ENCODE measurements around the gene KRT17. TPM values are rescaled to one million over a fixed set of nuclear protein-coding genes. Genes with fewer than 3 reads are reported as not detected.
A peak's percentile ranks its signal among the peaks of the same experiment; 100 is the strongest.
"Not testable (repeated sequence)": the region's sequence is repeated elsewhere in the genome, so short reads cannot be mapped to it uniquely, and the experiment has no call there.

KRT17 gene
- total and polyA plus RNA-seq, 2 experiments from 2014 or later: 59.5 to 118 TPM

- Histone ChIP-seq H3K4me1 (ENCODE audit: insufficient read depth) (peaks cover 34% of the 10 kb centered on the region), H3K27ac (peak overlapping the region; percentile 86), H3K27me3 (no peaks in the 10 kb centered on the region), H3K36me3 (replicated peaks; ENCODE audit: insufficient read depth, low read depth) (no peaks in the 10 kb centered on the region), H3K4me2 (peak overlapping the region; percentile 86), H2AFZ (peak overlapping the region; percentile 77), H3K4me3 (peak overlapping the region; percentile 6), H4K20me1 (ENCODE audit: insufficient read depth, poor library complexity, severe bottlenecking) (no peaks in the 10 kb centered on the region), H3K9me3 (ENCODE audit: low read depth) (no peaks in the 10 kb centered on the region), H3K79me2 (no peaks in the 10 kb centered on the region), H3K9me2 (replicated peaks; ENCODE audit: insufficient read depth) (no peaks in the 10 kb centered on the region)
- peak; percentile 92 for DNase-seq (ENCODE audit: low spot score)
- 2% methylated on average over 21 of the region's 22 CpGs for WGBS (ENCODE audit: low lambda C conversion rate, missing lambda C conversion rate)
- no peak for TF ChIP-seq EZH2 (IDR thresholded peaks at IDR 0.05; ENCODE audit: borderline replicate concordance)
- TF ChIP-seq CTCF (IDR thresholded peaks at IDR 0.05; ENCODE audit: poor library complexity): peak; percentile 99
Observed at GRCh38 chr17:41647940-41648410, 23.6 kb upstream of the KRT17 start.

DNA sequence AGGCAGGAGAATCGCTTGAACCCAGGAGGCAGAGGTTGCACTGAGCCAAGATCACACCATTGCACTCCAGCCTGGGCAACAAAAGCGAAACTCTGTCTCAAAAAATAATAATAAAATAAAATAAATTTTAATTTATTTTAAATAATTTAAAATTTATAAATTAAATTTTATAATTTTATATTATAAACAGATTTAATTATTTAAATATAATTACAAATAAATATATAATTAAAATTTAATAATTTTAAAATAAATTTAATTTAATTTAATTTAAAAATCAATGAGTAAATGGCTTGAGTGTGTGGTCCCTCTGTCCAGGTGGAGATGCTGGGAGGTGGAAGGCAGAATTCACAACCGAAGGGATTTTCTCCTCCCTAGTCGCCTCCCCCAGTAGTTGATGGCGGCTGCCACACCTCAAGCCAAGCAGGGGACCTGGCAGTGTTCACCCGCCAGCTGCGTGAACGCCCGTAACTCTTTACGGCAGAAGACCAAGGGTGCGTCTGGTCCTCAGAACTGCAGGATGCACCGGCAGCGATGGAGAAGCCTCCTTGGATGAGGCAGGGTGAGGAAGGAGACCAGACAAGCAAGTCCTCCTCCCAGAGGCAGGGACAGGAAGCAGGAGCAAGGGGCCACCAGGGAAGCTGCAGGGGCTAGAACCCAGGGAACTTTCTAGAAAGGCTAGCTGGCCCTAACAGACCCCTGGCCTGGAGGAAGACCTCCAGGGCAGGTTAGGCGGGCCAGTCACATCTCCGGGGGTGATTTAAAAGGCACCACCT, 22.9 kb upstream of the KRT17 start:
- 90% methylated on average over 15 of the region's 15 CpGs for WGBS (ENCODE audit: low lambda C conversion rate, missing lambda C conversion rate)
- Histone ChIP-seq H3K4me3 (no peak overlapping the region), H3K4me1 (ENCODE audit: insufficient read depth) (peaks cover 30% of the 10 kb centered on the region), H3K27ac (no peak overlapping the region), H4K20me1 (ENCODE audit: insufficient read depth, poor library complexity, severe bottlenecking) (no peaks in the 10 kb centered on the region), H3K9me2 (replicated peaks; ENCODE audit: insufficient read depth) (no peaks in the 10 kb centered on the region), H3K9me3 (ENCODE audit: low read depth) (no peaks in the 10 kb centered on the region), H3K36me3 (replicated peaks; ENCODE audit: insufficient read depth, low read depth) (no peaks in the 10 kb centered on the region), H2AFZ (no peak overlapping the region), H3K79me2 (no peaks in the 10 kb centered on the region), H3K27me3 (no peaks in the 10 kb centered on the region), H3K4me2 (peak overlapping the region; percentile 86)
- no peak for DNase-seq (ENCODE audit: low spot score)
- TF ChIP-seq EZH2 (IDR thresholded peaks at IDR 0.05; ENCODE audit: borderline replicate concordance) (no peak), EZH2phosphoT487 (IDR thresholded peaks at IDR 0.05; ENCODE audit: low read depth, severe bottlenecking, unreplicated experiment) (no peak), CTCF (IDR thresholded peaks at IDR 0.05; ENCODE audit: poor library complexity) (no peak)

DNA sequence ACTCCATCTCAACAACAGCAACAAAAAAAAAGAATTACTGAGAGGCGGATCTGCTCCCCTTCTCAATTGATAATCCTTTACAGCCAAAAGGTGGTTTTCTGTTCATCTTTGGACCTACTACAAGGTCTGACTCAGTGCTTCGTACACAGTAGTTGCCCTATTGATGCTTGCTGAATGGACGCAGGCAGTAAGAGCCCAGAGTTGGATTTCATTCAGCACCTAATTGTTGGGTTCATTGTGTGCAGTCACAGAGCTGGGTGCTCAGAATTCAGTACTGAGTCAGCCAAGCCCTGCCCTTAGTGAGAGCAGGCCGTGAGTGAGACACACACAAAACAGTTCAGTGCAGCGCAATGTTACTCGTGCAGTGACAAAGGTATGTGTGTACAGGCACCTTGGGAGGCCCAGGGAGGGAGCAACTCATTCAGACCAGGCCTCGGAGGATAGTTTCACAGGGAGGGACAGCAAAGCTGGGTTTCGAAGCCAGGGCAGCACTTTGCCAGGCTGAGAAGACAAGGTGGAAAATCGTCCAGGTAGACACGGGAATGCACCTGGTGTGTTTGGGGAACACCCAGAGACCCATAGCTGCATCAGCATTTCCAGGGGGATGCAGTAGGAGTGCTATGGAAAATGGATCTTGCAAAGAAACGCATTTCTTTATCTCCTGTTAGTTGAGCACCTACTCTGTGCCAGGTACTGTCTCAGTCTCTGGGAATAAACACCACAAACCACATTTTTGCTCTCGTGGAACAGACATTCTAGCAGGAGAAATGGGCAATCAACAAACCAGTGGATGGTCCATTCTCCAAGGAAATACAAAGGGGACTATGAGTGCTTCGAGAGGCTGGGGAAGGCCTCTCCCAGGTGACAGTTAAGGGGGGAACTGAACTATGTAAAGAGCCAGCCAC, 18.1 kb upstream of the KRT17 start:
- H3K9me3 ChIP-seq (ENCODE audit: low read depth): no peaks in the 10 kb centered on the region
- WGBS (ENCODE audit: low lambda C conversion rate, missing lambda C conversion rate): 83% methylated on average over 13 of the region's 13 CpGs
- H3K4me1 ChIP-seq (ENCODE audit: insufficient read depth): peaks cover 3% of the 10 kb centered on the region
- H3K4me2 ChIP-seq: no peak overlapping the region
- H4K20me1 ChIP-seq (ENCODE audit: insufficient read depth, poor library complexity, severe bottlenecking): no peaks in the 10 kb centered on the region
- H3K79me2 ChIP-seq: no peaks in the 10 kb centered on the region
- TF ChIP-seq EZH2phosphoT487 (IDR thresholded peaks at IDR 0.05; ENCODE audit: low read depth, severe bottlenecking, unreplicated experiment) (no peak), EZH2 (IDR thresholded peaks at IDR 0.05; ENCODE audit: borderline replicate concordance) (no peak), CTCF (IDR thresholded peaks at IDR 0.05; ENCODE audit: poor library complexity) (no peak)
- H3K27ac ChIP-seq: peak overlapping the region; percentile 36
- no peaks in the 10 kb centered on the region for H3K9me2 ChIP-seq (replicated peaks; ENCODE audit: insufficient read depth)
- H3K36me3 ChIP-seq (replicated peaks; ENCODE audit: insufficient read depth, low read depth): no peaks in the 10 kb centered on the region
- H3K4me3 ChIP-seq: no peak overlapping the region
- H3K27me3 ChIP-seq: no peaks in the 10 kb centered on the region
- DNase-seq (ENCODE audit: low spot score): peak; percentile 51
- H2AFZ ChIP-seq: no peak overlapping the region

DNA sequence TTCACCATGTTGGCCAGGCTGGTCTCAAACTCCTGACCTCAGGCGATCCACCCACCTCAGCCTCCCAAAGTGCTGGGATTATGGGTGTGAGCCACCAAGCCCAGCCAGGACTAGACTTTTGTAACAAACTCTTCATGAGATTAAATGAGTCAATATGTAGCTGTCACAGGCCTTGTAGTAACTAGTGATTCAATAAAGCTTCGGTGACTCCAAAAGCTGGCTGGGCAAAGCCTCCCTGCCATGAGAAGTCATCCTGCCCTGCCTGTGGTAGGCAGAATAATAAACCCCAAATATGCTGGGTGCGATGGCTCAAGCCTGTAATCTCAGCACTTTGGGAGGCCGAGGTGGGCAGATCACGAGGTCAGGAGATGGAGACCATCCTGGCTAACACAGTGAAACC, 16.2 kb upstream of the KRT17 start:
- not testable (repeated sequence) for H3K27me3 ChIP-seq; DNase-seq (ENCODE audit: low spot score); H3K4me2 ChIP-seq; H3K4me3 ChIP-seq; H3K9me3 ChIP-seq (ENCODE audit: low read depth); H3K27ac ChIP-seq; H3K79me2 ChIP-seq; H2AFZ ChIP-seq; H3K4me1 ChIP-seq (ENCODE audit: insufficient read depth); H3K36me3 ChIP-seq (replicated peaks; ENCODE audit: insufficient read depth, low read depth); H4K20me1 ChIP-seq (ENCODE audit: insufficient read depth, poor library complexity, severe bottlenecking); H3K9me2 ChIP-seq (replicated peaks; ENCODE audit: insufficient read depth)
- 91% methylated on average over 5 of the region's 5 CpGs for WGBS (ENCODE audit: low lambda C conversion rate, missing lambda C conversion rate)

Measured in hepatocyte (in vitro differentiated cells).